ENCODE measurements around the gene ARPC5L.
"Not testable (repeated sequence)": the region's sequence is repeated elsewhere in the genome, so short reads cannot be mapped to it uniquely, and the experiment has no call there.

ARPC5L gene

GRCh38 chr9:124841075-124841821 lies 20.7 kb upstream of the ARPC5L start:
- DNase-seq (ENCODE audit: low read depth in 2 of 2) = no peak

DNA sequence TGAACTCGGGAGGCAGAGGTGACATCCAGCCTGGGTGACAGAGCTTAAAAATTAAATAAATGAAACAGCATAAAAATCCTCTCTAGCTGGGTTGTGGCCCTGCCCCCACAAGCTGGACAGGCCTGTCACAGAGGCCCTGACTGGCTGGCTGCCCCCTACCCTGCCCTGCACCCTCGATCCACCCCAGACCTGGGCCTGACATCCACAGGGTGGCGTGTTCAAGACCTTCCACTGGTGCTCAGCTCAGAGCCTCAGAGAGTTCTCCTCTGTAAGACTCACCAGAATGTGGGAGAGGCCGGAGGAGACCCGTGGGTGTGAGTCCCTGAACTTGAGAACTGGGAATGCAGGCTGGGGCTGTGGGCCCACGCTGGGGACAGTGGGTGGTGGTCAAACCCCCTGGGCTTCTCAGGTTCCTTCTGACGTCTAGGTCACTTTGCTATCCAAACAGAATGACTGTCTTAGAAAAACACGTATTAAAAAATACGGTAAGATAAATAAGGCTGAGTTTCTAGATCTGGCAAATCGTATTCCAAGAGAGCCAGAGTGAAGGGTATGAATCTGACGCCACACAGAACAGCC lies 18.4 kb upstream of the ARPC5L start:
- DNase-seq (ENCODE audit: low read depth in 2 of 2) = no peak

DNA sequence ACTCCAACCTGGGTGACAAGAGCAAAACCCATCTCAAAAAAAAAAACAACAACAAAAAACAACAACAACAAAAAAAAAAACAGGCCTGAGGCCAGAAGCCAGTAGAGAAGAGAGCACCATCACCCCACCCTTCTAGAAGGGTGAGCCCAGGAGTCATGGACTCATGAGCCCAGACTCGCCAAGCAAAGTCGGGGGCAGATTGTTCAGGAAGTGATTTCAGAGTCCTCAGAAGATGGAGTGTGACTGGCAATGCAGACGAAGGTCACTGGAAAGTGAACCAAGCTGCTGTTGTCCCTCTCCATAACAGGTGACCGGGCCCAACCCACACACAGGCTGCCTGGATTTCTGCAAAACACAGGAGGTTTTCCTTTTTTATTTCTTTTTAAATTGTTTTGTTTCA lies 17.6 kb upstream of the ARPC5L start:
- no peak for DNase-seq (ENCODE audit: low read depth in 2 of 2)

- not testable (repeated sequence) for DNase-seq (ENCODE audit: low read depth in 2 of 2)
These were observed 15.5 kb upstream of the ARPC5L start for GRCh38 chr9:124846467-124846866.

DNA sequence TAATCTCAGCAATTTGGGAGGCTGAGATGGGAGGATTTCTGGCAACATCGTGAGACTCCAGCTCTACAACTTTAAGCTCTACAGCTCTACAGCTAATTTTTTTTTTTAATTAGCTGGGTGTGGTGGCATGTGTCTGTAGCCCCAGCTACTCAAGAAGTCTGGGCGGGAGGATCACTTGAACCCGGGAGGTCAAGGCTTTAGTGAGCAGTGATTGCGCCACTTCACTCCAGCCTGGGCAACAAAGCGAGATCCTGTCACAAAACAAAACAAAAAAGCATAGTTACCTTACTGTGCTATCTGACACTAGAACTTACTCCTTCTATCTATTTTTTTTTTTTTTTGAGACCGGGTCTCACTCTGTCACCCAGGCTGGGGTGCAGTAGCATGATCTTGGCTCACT lies 15.0 kb upstream of the ARPC5L start:
- no peak for DNase-seq (ENCODE audit: low read depth in 2 of 2)

- no peak for DNase-seq (ENCODE audit: low read depth in 2 of 2)
These were observed 12.1 kb upstream of the ARPC5L start for GRCh38 chr9:124849801-124850200.

DNA sequence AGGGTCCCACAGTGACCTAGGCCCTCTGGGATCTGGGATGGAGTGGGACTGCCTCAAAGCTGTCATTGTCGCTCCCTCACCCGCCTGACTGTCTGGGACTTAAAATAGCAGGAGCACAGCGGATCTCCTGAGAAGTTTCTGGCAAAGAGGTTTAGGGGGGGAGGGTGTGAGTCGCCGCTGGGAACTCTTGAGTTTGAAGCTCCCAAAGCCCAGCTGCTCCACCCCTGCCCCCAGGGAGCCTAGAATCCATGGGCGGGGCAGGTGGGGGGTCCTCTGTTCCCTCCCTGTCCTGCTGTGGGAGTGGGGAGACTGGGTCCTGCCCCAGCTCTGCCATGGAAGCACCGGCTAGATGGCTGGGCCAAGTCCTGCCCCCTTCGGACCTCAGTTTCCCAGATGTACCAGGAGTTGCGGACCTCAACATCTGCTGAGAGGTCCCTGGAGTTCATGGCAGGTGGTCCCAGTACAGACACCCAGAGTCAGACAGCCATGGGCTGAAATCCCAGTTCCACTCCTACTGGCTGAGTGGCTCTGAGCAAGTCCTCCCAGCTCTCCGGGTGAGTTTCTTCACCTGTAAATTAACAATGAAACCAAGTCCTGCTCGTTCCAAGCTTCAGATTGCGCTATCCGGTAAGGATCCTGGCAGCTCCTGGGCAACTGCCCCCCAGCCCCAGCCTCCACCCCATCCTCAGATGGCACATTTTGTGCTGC lies 9.7 kb upstream of the ARPC5L start:
- DNase-seq (ENCODE audit: low read depth in 2 of 2) = no peak

DNA sequence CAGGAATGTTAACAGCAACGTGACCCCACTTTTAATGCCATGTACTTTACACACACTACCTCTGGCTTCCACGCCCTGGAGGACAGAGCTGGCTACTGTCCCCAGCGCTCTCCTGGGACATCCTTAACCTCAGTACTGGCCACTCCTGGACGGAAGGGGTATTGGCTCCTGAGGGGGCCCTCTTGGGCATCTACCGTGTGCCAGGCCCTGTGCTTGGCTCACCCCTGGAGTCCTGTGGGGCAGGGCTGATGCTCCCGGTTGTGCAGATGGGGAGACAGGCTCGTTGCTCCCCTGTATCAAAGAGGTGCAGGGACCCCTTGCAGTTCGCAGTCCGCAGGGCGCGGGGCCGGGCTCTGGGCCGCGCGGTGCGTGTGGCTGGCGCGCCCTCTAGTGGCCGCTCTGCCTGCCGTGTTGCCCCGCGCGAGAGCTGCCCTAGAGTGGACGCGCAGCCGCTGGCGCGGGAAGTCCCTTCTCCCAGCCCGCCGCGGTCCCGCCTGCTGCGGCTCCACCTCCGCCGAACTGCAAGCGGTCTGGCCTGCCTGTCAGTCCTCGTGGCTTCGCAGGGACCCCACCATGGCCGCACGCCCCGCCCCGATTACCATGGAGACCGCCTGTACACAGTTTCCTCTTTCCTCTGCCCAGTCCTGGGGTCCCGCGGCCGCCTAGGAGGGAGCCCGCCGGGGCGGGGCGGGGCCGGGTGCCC lies 8.9 kb upstream of the ARPC5L start, which contains the start of gene WDR38:
TSS of gene WDR38 (plus strand) at position 632 of the 703 bp plus-strand sequence. CDS start 72 bp downstream, outside the sequence.
- DNase-seq (ENCODE audit: low read depth in 2 of 2) = no peak

DNA sequence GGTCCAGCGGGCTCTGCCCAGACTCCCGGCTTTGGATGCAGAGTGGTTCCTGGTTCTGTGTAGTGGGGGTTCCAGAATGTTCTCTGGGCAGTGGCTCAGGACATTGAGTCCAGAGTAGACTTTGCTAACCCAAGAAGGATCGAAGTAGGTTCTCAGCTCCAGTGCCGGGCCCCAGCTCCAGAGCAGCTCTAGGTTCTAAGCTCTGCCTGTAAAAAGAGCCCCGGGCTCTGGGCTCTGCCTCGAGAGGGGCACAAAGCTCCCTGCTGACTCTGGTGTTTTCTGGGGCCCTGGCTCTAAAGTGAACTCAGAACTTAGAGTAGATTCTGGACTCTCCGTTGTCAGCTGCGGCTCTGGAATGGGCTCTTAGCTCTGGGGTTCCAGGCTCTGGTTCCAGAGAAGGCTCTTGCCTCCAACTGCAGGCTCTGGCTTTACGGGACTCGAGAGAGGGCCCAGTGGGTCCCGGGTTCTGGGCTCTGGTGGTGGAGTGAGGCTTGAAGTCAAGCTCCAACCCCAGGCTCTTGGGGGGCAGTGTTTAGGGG lies 8.3 kb upstream of the ARPC5L start:
- DNase-seq (ENCODE audit: low read depth in 2 of 2) = no peak

GRCh38 chr9:124854161-124854560 lies 7.8 kb upstream of the ARPC5L start:
- DNase-seq (ENCODE audit: low read depth in 2 of 2) = no peak

GRCh38 chr9:124854822-124855221 lies 7.1 kb upstream of the ARPC5L start:
- DNase-seq (ENCODE audit: low read depth in 2 of 2) = no peak

- DNase-seq (ENCODE audit: low read depth in 2 of 2) = no peak
These were observed 6.4 kb upstream of the ARPC5L start for GRCh38 chr9:124855566-124855943.

DNA sequence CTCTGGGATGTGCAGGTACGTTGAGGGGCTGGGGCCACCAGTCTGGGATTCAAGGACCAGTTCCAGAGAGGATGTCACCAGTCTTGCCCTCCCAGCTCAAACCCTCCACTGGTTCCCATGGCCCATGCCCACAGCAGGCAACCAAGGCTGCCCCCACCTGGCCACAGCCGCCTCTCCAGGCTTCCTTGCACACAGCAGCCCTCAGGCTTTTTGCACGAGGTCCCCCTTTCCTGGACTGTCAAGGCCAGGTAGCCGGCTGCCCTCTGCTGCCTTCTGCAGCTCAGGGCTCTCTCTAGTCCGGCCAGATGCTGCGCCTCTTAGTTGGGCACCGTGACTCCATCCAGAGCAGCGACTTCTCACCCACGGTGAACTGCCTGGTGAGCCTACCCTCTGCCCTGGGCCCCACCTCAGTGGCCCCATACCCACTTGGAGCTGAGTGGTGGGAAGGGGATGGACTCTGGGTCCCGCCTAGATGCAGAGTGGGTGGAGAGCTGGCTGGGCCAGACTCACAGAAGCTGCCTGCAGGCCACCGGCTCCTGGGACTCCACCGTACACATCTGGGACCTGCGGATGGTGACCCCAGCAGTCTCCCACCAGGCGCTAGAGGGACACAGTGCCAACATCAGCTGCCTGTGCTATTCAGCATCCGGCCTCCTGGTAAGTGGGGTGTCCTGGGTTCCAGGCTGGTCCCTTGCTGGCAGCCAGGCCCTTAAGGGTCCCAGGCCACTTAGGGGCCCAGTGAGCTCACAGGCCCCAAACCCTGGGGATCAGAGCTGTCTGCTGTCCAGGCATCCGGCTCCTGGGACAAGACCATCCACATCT lies 5.8 kb upstream of the ARPC5L start:
- DNase-seq (ENCODE audit: low read depth in 2 of 2) = no peak

GRCh38 chr9:124857533-124858162 lies 4.3 kb upstream of the ARPC5L start:
- DNase-seq (ENCODE audit: low read depth in 2 of 2) = no peak

- DNase-seq (ENCODE audit: low read depth in 2 of 2) = no peak
These were observed 3.4 kb upstream of the ARPC5L start for GRCh38 chr9:124858330-124859046.

DNA sequence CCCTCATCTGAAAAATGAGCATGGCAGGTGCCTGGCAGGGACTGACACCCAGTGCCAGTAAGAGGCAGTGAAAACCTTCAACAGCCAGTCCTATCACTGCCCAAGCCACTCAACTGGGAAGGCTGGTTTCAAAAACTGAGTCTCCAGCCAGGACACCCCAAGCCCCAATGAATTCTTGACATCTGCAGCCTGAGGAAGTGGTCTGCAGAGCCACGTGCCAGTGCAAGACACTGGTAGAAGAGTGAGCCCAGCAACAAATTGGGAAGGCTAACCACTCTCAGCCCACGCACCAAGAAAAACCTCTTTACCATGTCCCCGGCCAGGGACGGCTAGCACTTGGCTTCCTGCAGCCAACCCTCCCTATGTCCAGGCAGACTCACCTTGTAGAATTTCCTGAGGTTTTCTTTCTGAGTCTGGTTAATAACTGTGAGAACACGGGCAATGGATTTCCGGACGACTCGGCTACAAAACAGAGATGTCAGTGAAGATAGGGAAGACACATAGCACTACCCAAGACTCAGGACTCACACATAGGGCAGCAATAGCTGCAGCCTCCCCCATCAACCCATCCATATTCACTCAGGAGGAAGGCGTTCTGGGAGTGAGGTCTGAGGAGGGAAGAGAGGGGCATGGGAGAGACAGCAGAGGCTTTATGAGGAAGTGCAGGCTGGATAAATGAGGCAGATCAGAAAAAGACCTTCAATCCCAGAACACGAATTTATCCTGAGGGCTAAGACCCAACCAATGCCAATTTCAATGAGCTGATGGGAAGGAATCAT lies 1.9 kb upstream of the ARPC5L start:
- no peak for DNase-seq (ENCODE audit: low read depth in 2 of 2)

DNA sequence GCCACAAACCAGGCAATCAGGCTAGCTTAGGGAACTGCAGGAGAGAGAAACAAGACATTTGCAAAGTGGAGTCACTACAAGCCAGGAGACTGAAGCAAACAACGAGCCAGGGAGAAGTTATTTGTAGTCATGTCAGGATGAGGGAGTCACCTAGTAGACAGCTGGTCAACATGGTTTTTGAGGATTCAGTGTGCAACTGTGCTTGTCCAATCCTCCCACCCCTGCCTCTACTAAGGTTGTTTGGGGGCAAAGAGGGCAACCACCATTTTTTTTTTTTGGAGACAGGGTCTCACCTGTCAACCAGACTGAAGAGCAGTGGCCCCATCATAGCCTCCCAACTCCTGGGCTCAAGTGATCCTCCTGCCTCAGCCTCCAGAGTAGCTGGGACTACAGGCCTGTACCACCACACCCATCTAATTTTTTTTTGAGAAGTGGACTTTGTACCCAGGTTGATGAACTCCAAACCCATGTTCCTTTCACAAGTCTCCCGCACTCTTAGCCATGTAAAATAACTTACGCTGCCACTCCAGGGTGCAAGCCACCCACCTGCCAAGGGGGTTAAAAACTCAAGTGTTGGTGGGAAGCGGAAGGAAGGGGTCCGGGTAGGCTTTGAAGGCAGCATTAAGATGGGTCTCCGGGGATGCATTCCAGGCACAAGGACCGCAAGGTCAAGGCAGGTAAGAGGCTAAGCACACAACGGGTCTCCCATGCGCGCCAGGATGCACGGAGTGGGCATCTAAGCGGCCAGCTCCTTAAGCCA lies 1.2 kb upstream of the ARPC5L start:
- no peak for DNase-seq (ENCODE audit: low read depth in 2 of 2)

GRCh38 chr9:124863371-124863871 lies 1.5 kb downstream of the ARPC5L start:
- no peak for DNase-seq (ENCODE audit: low read depth in 2 of 2)

All from fibroblast of skin of left biceps (primary cell).